Activated CD8-positive, alpha-beta T cell treated with anti-CD3 and anti-CD28 coated beads for 36 hours (primary cell): ENCODE results near the gene MCCC1. TPM values are rescaled to one million over a fixed set of nuclear protein-coding genes. Genes with fewer than 3 reads are reported as not detected.
A peak's percentile ranks its signal among the peaks of the same experiment; 100 is the strongest.

Experiments
- ATAC-seq: fragments of 200-7000 bp; cut with Tn5 transposase; one replicate; pipeline ENCODE4 v1.10.0; 2021; ENCODE audit warnings: mild to moderate bottlenecking, moderate library complexity
- CTCF ChIA-PET: fragments of 350-600 bp; sonication (Branson Sonifier 250); formaldehyde crosslinking; loops from one replicate; lab custom pipeline; 2021; ENCODE audit warnings: antibody characterized with exemption; lab: Charles Lee
- POLR2A ChIA-PET: fragments of 350-600 bp; sonication (Branson Sonifier 250); formaldehyde crosslinking; loops from one replicate; lab custom pipeline; 2021; ENCODE audit warnings: antibody characterized with exemption; lab: Charles Lee
- DNase-seq: peaks from one replicate; pipeline ENCODE4 v3.0.0-alpha.2; 2020
- H3K27ac Mint-ChIP-seq: one replicate; pipeline ENCODE4 v1.8.0; 2021; ENCODE audit warnings: mild to moderate bottlenecking, mixed read lengths
- H3K27me3 Mint-ChIP-seq: one replicate; pipeline ENCODE4 v1.8.0; 2021; ENCODE audit warnings: mixed read lengths
- H3K36me3 Mint-ChIP-seq: one replicate; pipeline ENCODE4 v1.8.0; 2021; ENCODE audit warnings: low read depth, mixed read lengths
- H3K4me1 Mint-ChIP-seq: one replicate; pipeline ENCODE4 v1.8.0; 2021; ENCODE audit warnings: low read depth, mixed read lengths
- H3K4me3 Mint-ChIP-seq: one replicate; pipeline ENCODE4 v1.8.0; 2021; ENCODE audit warnings: mild to moderate bottlenecking, moderate library complexity, mixed read lengths
- H3K9me3 Mint-ChIP-seq: one replicate; pipeline ENCODE4 v1.8.0; 2021; ENCODE audit warnings: mixed read lengths
- intact Hi-C: fragments of 100-400 bp; cut with micrococcal nuclease; formaldehyde crosslinking; loops from one replicate; pipeline ENCODE4 v1.10.0; 2022
- total RNA-seq, 2 experiments: library from RNA; stranded (reverse); gene quantifications; one replicate each; pipeline ENCODE4 v1.2.3, GENCODE V29; 2021
- TF ChIP-seq, protein P1 (sequence below): fragments of 200-600 bp; IDR thresholded peaks from one replicate; pipeline ENCODE4 v1.8.0; 2022; ENCODE audit warnings: antibody characterized with exemption, mild to moderate bottlenecking

The MCCC1 gene
- total RNA-seq, 2 experiments from 2014 or later, result 35.0 to 38.0 TPM

DNA sequence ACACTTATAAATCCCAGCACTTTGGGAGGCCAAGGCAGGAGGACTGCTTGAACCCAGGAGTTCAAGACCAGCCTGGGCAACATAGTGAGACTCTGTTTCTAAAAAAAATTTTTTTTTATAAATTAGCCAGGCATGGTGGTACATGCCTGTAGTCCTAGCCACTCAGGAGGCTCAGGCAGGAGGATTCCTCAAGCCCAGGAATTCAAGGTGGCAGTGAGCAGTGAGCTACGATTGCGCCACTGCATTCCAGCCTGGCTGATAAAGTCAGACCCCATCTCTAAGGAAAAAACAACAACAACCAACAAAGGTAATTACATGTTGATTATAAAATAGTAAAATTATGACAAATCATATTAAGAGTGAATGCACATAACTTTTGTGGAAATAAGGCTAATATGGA lies 40.9 kb downstream of the MCCC1 start:
- Mint-ChIP-seq H3K9me3 (no peaks in the 10 kb centered on the region), H3K27ac (no peak overlapping the region), H3K4me1 (no peaks in the 10 kb centered on the region), H3K36me3 (peaks cover 5% of the 10 kb centered on the region), H3K27me3 (no peaks in the 10 kb centered on the region), H3K4me3 (no peak overlapping the region)
- DNase-seq (no peak), ATAC-seq (no peak)
- ChIA-PET POLR2A (no interaction called here), CTCF (no interaction called here)
- intact Hi-C loops, result no loop called here
- TF ChIP-seq, protein P1, sequence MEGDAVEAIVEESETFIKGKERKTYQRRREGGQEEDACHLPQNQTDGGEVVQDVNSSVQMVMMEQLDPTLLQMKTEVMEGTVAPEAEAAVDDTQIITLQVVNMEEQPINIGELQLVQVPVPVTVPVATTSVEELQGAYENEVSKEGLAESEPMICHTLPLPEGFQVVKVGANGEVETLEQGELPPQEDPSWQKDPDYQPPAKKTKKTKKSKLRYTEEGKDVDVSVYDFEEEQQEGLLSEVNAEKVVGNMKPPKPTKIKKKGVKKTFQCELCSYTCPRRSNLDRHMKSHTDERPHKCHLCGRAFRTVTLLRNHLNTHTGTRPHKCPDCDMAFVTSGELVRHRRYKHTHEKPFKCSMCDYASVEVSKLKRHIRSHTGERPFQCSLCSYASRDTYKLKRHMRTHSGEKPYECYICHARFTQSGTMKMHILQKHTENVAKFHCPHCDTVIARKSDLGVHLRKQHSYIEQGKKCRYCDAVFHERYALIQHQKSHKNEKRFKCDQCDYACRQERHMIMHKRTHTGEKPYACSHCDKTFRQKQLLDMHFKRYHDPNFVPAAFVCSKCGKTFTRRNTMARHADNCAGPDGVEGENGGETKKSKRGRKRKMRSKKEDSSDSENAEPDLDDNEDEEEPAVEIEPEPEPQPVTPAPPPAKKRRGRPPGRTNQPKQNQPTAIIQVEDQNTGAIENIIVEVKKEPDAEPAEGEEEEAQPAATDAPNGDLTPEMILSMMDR, result no peak

DNA sequence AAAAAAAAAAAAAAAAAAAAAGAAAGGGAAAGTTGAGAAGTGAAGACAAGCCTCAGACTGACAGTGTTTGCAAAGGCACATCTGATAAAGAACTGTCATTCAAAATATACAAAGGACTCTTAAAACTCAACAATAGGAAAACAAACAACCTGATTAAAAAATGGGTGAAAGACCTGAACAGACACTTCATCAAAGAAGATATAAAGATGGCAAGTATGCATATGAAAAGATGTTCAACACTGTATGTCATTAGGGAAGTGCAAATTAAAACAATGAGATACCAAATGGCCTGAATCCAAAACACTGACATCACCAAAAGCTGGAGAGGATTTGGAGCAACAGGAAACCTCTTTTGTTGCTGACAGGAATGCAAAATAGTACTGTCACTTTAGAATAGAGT lies 48.6 kb downstream of the MCCC1 start:
- Mint-ChIP-seq H3K27me3 (no peaks in the 10 kb centered on the region), H3K4me3 (no peak overlapping the region)
- CTCF ChIA-PET, result no interaction called here

DNA sequence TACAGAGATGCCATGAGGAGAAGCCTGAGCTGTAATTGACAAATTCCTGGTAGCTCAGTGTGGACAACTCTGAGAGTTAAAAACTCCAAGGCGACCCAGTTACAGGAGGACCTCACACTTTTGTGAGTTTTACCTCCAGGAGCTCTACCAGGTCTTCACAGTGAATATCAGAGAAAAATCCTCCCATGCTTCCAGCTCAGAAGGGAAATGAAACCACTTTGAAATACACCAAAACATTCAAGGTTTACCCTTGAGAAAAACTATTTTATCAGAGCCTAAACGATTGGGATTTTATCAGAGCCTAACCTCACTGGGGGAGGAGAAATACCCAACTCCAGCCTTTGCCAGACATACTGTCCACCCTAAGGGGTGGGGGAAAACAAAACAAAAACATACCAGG lies 52.4 kb downstream of the MCCC1 start:
- TF ChIP-seq, protein P1, result no peak
- H3K36me3 Mint-ChIP-seq, result peaks cover 43% of the 10 kb centered on the region
- no peak overlapping the region for H3K27ac Mint-ChIP-seq
- DNase-seq (no peak), ATAC-seq (no peak)
- ChIA-PET CTCF (no interaction called here), POLR2A (no interaction called here)
- peaks cover 4% of the 10 kb centered on the region for H3K4me1 Mint-ChIP-seq
- H3K4me3 Mint-ChIP-seq, result no peak overlapping the region
- peaks cover 2% of the 10 kb centered on the region for H3K9me3 Mint-ChIP-seq
- intact Hi-C loops, result no loop called here
- H3K27me3 Mint-ChIP-seq, result no peaks in the 10 kb centered on the region

More for the DNA sequence above, 48.6 kb downstream of the MCCC1 start:
- intact Hi-C loops, result no loop called here
- TF ChIP-seq, protein P1, result no peak
- Mint-ChIP-seq H3K36me3 (peaks cover 33% of the 10 kb centered on the region), H3K4me1 (no peaks in the 10 kb centered on the region), H3K27ac (no peak overlapping the region), H3K9me3 (peaks cover 2% of the 10 kb centered on the region)
- ATAC-seq, result no peak
- POLR2A ChIA-PET, result interaction anchor here (0.6 kb wide), 1 partner anchor 288 kb away, joined by 4 read pairs; no protein-coding TSS in a partner anchor
- no peak for DNase-seq

DNA sequence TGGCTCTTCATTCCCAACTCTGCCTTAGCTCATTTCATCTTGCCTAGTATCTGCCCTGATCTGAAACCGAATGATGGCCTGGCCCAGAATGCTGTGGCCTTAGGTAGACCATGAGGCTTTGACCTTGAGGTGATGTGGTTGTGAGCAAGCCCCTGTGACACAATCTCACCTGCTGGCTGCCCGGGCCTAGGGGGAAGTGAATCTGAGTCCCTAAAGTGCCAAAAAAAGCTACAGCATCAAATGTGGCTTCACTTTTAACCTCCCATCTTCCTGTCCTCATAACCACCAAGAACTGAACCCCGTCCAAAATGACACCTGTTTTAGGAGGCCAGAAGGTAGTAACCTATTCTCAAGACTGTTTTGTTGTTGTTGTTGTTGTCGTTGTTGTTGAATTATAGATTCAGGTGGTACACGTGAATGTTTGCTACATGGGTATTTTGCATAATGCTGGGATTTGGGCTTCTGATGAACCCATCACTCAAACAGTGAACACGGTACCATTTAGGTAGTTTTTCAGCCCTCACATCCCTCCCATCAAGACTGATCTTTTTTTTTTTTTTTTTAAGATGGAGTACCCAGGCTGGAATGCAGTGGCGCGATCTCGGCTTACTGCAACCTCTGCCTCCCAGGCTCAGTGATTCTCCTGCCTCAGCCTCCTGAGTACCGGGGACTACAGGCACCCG lies 54.6 kb downstream of the MCCC1 start:
- TF ChIP-seq, protein P1, result no peak
- Mint-ChIP-seq H3K36me3 (peaks cover 33% of the 10 kb centered on the region), H3K4me3 (no peak overlapping the region), H3K27ac (peak overlapping the region; percentile 45), H3K27me3 (no peaks in the 10 kb centered on the region), H3K9me3 (no peaks in the 10 kb centered on the region), H3K4me1 (peaks cover 4% of the 10 kb centered on the region)
- CTCF ChIA-PET, result interaction anchor here (0.8 to 1.1 kb wide), 2 partner anchors 41 to 146 kb away, joined by 3 to 5 read pairs; no protein-coding TSS in a partner anchor
- intact Hi-C loops, result no loop called here
- POLR2A ChIA-PET, result interaction anchor here (1.4 kb wide), 1 partner anchor 12 kb away, joined by 3 read pairs; no protein-coding TSS in a partner anchor
- DNase-seq (no peak), ATAC-seq (no peak)

DNA sequence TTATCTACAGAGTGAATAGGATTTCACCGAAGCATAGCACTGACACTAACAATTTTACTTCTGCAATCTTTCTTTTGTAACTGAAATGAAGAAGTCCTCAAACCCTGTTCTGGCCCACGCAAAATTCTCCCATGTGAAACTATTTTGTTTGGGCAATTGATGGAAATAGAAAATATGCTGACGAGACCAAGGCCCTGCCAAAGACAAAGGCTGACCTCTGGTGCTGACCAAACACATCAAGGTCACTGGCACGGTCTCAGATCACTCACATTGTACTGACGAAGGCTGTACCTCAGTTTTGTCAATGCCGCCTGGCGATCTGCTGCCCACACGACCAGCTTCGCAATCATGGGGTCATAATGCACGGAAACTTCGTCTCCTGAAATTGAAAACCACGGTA lies 60.5 kb downstream of the MCCC1 start:
- no peaks in the 10 kb centered on the region for H3K27me3 Mint-ChIP-seq
- peaks cover 37% of the 10 kb centered on the region for H3K36me3 Mint-ChIP-seq
- no peak overlapping the region for H3K4me3 Mint-ChIP-seq
- no peaks in the 10 kb centered on the region for H3K4me1 Mint-ChIP-seq
- ATAC-seq (no peak), DNase-seq (no peak)
- no peaks in the 10 kb centered on the region for H3K9me3 Mint-ChIP-seq
- H3K27ac Mint-ChIP-seq, result no peak overlapping the region
- intact Hi-C loops, result no loop called here
- ChIA-PET POLR2A (no interaction called here), CTCF (no interaction called here)
- TF ChIP-seq, protein P1, result no peak
